PC-3 (cell line): ENCODE results near the gene CFAP210. TPM values are rescaled to one million over a fixed set of nuclear protein-coding genes. Genes with fewer than 3 reads are reported as not detected.

Experiments
- ATAC-seq: fragments of 200-7000 bp; cut with Tn5 transposase; 2 replicates; pipeline ENCODE4 v1.9.1; 2020; ENCODE audit warnings: mild to moderate bottlenecking, moderate library complexity
- BruUV-seq: library from RNA; stranded (reverse); fragments of 400-500 nt; replicated peaks from 2 replicates; lab custom pipeline; 2021; lab: Mats Ljungman, UMichigan
- CTCF ChIA-PET: fragments of 300-600 bp; sonication (Branson Sonifier 250); formaldehyde crosslinking; loops from one replicate; lab custom pipeline; 2022; ENCODE audit warnings: antibody characterized with exemption; lab: Charles Lee
- POLR2A ChIA-PET: fragments of 300-600 bp; sonication (Branson Sonifier 250); formaldehyde crosslinking; loops from one replicate; lab custom pipeline; 2022; ENCODE audit warnings: antibody characterized with exemption; ENCODE audit not compliant: unreplicated experiment; lab: Charles Lee
- DNase-seq: peaks from one replicate; pipeline ENCODE4 v3.0.0-alpha.2; 2015
- H2AFZ ChIP-seq: fragments of 300-600 bp; sonication (generic); 2 replicates; pipeline ENCODE4 v1.6.0; 2016; ENCODE audit warnings: antibody characterized with exemption, low read length
- H3F3A ChIP-seq: fragments of 300-600 bp; sonication (generic); one replicate; pipeline ENCODE4 v1.6.0; 2017; ENCODE audit warnings: antibody characterized with exemption, low read length, control low read depth, mild to moderate bottlenecking; ENCODE audit not compliant: unreplicated experiment
- H3K27ac ChIP-seq: fragments of 300-600 bp; sonication (generic); 2 replicates; pipeline ENCODE4 v1.5.1; 2016; ENCODE audit warnings: mild to moderate bottlenecking, low read length
- H3K27me3 ChIP-seq: fragments of 300-600 bp; sonication (generic); 2 replicates; pipeline ENCODE4 v1.6.1; 2016; ENCODE audit warnings: low read length, mixed read lengths
- H3K36me3 ChIP-seq: fragments of 300-600 bp; sonication (generic); 2 replicates; pipeline ENCODE4 v1.6.1; 2016; ENCODE audit warnings: low read depth, mixed run types, low read length, mixed read lengths
- H3K4me1 ChIP-seq: fragments of 300-600 bp; sonication (generic); 2 replicates; pipeline ENCODE4 v1.5.1; 2016; ENCODE audit warnings: low read length; ENCODE audit not compliant: insufficient read depth
- H3K4me2 ChIP-seq: fragments of 300-600 bp; sonication (generic); 2 replicates; pipeline ENCODE4 v1.6.0; 2016; ENCODE audit warnings: low read length
- H3K4me3 ChIP-seq: fragments of 300-600 bp; sonication (generic); 2 replicates; pipeline ENCODE4 v1.5.1; 2016; ENCODE audit warnings: mild to moderate bottlenecking, low read length, mixed read lengths
- H3K79me2 ChIP-seq: fragments of 300-600 bp; sonication (generic); 2 replicates; pipeline ENCODE4 v1.6.1; 2017; ENCODE audit warnings: low read length, mixed read lengths
- H3K9ac ChIP-seq: fragments of 300-600 bp; sonication (generic); 2 replicates; pipeline ENCODE4 v1.6.0; 2016; ENCODE audit warnings: mild to moderate bottlenecking, low read length
- H3K9me2 ChIP-seq: fragments of 300-600 bp; sonication (generic); replicated peaks from 2 replicates; pipeline ENCODE4 v1.6.1; 2016; ENCODE audit warnings: mixed run types, low read length, mixed read lengths
- H3K9me3 ChIP-seq: fragments of 300-600 bp; sonication (generic); 2 replicates; pipeline ENCODE4 v1.6.1; 2016; ENCODE audit warnings: low read length, mixed read lengths
- H4K20me1 ChIP-seq: fragments of 300-600 bp; sonication (generic); 2 replicates; pipeline ENCODE4 v1.6.1; 2016; ENCODE audit warnings: low read length, mixed read lengths
- CTCF ChIP-seq: fragments of 300-600 bp; sonication (generic); conservative IDR thresholded peaks from 2 replicates; pipeline ENCODE4 v1.5.1; 2017; ENCODE audit warnings: antibody characterized with exemption, low read depth, mild to moderate bottlenecking, low read length
- EZH2 ChIP-seq: fragments of 300-600 bp; sonication (generic); IDR thresholded peaks from one replicate; pipeline ENCODE4 v1.6.1; 2017; ENCODE audit warnings: antibody characterized with exemption, mild to moderate bottlenecking, low read length; ENCODE audit not compliant: unreplicated experiment
- EZH2phosphoT487 ChIP-seq: fragments of 300-600 bp; sonication (generic); IDR thresholded peaks from 2 replicates; pipeline ENCODE4 v1.6.1; 2018; ENCODE audit warnings: mild to moderate bottlenecking, antibody characterized with exemption, low read length, borderline replicate concordance
- intact Hi-C: fragments of 100-400 bp; cut with micrococcal nuclease; formaldehyde crosslinking; loops from 2 replicates; pipeline ENCODE4 v1.9.0; 2023
- total RNA-seq: library from RNA; depleted of rRNA; stranded (reverse); fragments of >200 nt; gene quantifications from 2 replicates; pipeline ENCODE4 v1.2.3, GENCODE V29; 2014

CFAP210 gene
- total RNA-seq, 1 experiment from 2014 or later = not detected

- H3K9me3 ChIP-seq = no peaks in the 10 kb centered on the region
- no TSS peak for BruUV-seq
- H3K9ac ChIP-seq = no peak overlapping the region
- DNase-seq (no peak), ATAC-seq (no peak)
- no peaks in the 10 kb centered on the region for H3K36me3 ChIP-seq
- ChIA-PET CTCF (interaction anchor here (0.6 kb wide), 1 partner anchor 122 kb away, joined by 3 read pairs; no protein-coding TSS in a partner anchor), POLR2A (no interaction called here)
- no peaks in the 10 kb centered on the region for H3F3A ChIP-seq
- no peak overlapping the region for H3K4me3 ChIP-seq
- H3K27me3 ChIP-seq = no peaks in the 10 kb centered on the region
- H3K27ac ChIP-seq = no peak overlapping the region
- no peaks in the 10 kb centered on the region for H3K79me2 ChIP-seq
- H3K4me1 ChIP-seq = no peaks in the 10 kb centered on the region
- no peaks in the 10 kb centered on the region for H4K20me1 ChIP-seq
- no peak overlapping the region for H3K4me2 ChIP-seq
- H2AFZ ChIP-seq = no peak overlapping the region
- no peaks in the 10 kb centered on the region; the same call in 1 of the 2 replicates for H3K9me2 ChIP-seq
- TF ChIP-seq CTCF (no peak), EZH2phosphoT487 (no peak), EZH2 (no peak)
- intact Hi-C loops = no loop called here
Measured at GRCh38 chr2:169667583-169667982, 26.6 kb downstream of the CFAP210 start.

GRCh38 chr2:169664978-169665930 lies 29.0 kb downstream of the CFAP210 start:
- no peak for TF ChIP-seq EZH2phosphoT487
- TF ChIP-seq EZH2 = no peak
- TF ChIP-seq CTCF = no peak
- BruUV-seq = no TSS peak

GRCh38 chr2:169664600-169664977 lies 29.6 kb downstream of the CFAP210 start:
- no peak overlapping the region for H3K4me2 ChIP-seq
- ATAC-seq (no peak), DNase-seq (no peak)
- H3F3A ChIP-seq = no peaks in the 10 kb centered on the region
- no peaks in the 10 kb centered on the region; the same call in 1 of the 2 replicates for H3K9me2 ChIP-seq
- ChIA-PET CTCF (no interaction called here), POLR2A (no interaction called here)
- BruUV-seq = no TSS peak
- TF ChIP-seq CTCF (no peak), EZH2phosphoT487 (no peak), EZH2 (no peak)
- intact Hi-C loops = no loop called here
- no peaks in the 10 kb centered on the region for H3K36me3 ChIP-seq
- H4K20me1 ChIP-seq = no peaks in the 10 kb centered on the region
- H3K9ac ChIP-seq = no peak overlapping the region
- H3K27me3 ChIP-seq = no peaks in the 10 kb centered on the region
- H3K4me1 ChIP-seq = no peaks in the 10 kb centered on the region
- no peaks in the 10 kb centered on the region for H3K79me2 ChIP-seq
- H2AFZ ChIP-seq = no peak overlapping the region
- no peak overlapping the region for H3K4me3 ChIP-seq
- H3K9me3 ChIP-seq = no peaks in the 10 kb centered on the region
- H3K27ac ChIP-seq = no peak overlapping the region

More at GRCh38 chr2:169664978-169665930, 29.0 kb downstream of the CFAP210 start:
- H3K27me3 ChIP-seq = no peaks in the 10 kb centered on the region
- no peaks in the 10 kb centered on the region for H3K9me3 ChIP-seq
- no peak overlapping the region for H3K27ac ChIP-seq
- no peak overlapping the region for H3K9ac ChIP-seq
- H2AFZ ChIP-seq = no peak overlapping the region
- ChIA-PET CTCF (no interaction called here), POLR2A (no interaction called here)
- DNase-seq (no peak), ATAC-seq (no peak)
- H3K36me3 ChIP-seq = no peaks in the 10 kb centered on the region
- H3K9me2 ChIP-seq = no peaks in the 10 kb centered on the region; the same call in 1 of the 2 replicates
- H3F3A ChIP-seq = no peaks in the 10 kb centered on the region
- H3K4me2 ChIP-seq = no peak overlapping the region
- no peaks in the 10 kb centered on the region for H3K4me1 ChIP-seq
- H3K79me2 ChIP-seq = no peaks in the 10 kb centered on the region
- no peak overlapping the region for H3K4me3 ChIP-seq
- intact Hi-C loops = no loop called here
- no peaks in the 10 kb centered on the region for H4K20me1 ChIP-seq
